ENCODE measurements around the gene SLC22A31. TPM values are rescaled to one million over a fixed set of nuclear protein-coding genes. Genes with fewer than 3 reads are reported as not detected.
A peak's percentile ranks its signal among the peaks of the same experiment; 100 is the strongest.
"Not testable (repeated sequence)": the region's sequence is repeated elsewhere in the genome, so short reads cannot be mapped to it uniquely, and the experiment has no call there.

Gene SLC22A31
- total and polyA plus RNA-seq, 2 experiments from 2014 or later = not detected

DNA sequence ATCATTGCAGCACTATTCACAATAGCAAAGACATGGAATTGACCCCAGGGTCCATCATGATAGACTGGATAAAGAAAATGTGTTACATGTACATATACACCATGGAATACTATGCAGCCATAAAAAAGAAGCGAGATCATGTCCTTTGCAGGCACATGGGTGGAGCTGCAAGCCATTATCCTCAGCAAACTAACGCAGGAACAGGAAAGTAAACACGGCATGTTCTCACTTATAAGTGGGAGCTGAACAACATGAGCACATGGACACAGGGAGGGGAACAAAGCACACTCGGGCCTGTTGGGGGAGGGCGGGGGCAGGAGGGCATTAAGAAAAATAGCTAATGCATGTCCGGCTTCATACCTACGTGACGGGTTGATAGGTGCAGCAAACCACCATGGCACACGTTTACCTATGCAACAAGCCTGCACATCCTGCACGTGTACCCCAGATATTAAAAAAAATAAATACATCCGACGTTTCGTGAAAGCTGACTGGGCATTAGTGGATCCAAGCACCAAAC is 46.1 kb upstream of the SLC22A31 start:
- no peaks in the 10 kb centered on the region for H3K4me1 ChIP-seq (ENCODE audit: insufficient read depth)
- no peaks in the 10 kb centered on the region for H3K27me3 ChIP-seq (replicated peaks; ENCODE audit: insufficient read depth)
- no peak for TF ChIP-seq EZH2phosphoT487 (IDR thresholded peaks at IDR 0.05; ENCODE audit: insufficient read depth, low read depth)
- no peak for TF ChIP-seq EZH2 (IDR thresholded peaks at IDR 0.05; ENCODE audit: insufficient read depth, poor library complexity, severe bottlenecking)
- peak overlapping the region; percentile 72 for H3K4me2 ChIP-seq (ENCODE audit: unreplicated experiment)
- H2AFZ ChIP-seq = peak overlapping the region; percentile 70
- peak overlapping the region; percentile 66 for H3K4me3 ChIP-seq
- no peaks in the 10 kb centered on the region for H3K9me2 ChIP-seq (ENCODE audit: insufficient read depth)
- no peak overlapping the region for H3K27ac ChIP-seq
- no peak for DNase-seq
- H4K20me1 ChIP-seq (ENCODE audit: insufficient read depth) = no peaks in the 10 kb centered on the region
- peaks cover 5% of the 10 kb centered on the region; the same call in 1 of the 2 replicates for H3F3A ChIP-seq (ENCODE audit: insufficient read depth)
- in situ Hi-C loops (cut with MboI) = no loop called here
- H3K9me3 ChIP-seq (ENCODE audit: low read depth) = no peaks in the 10 kb centered on the region
- H3K79me2 ChIP-seq (ENCODE audit: insufficient read depth) = peaks cover 4% of the 10 kb centered on the region; the same call in 1 of the 2 replicates
- H3K36me3 ChIP-seq (ENCODE audit: low read depth) = no peaks in the 10 kb centered on the region
- peak overlapping the region; percentile 63 for H3K9ac ChIP-seq
- WGBS, 2 experiments (ENCODE audit: low coverage in 1 of 2, low lambda C conversion rate in 2 of 2, missing lambda C conversion rate in 2 of 2) = 56 to 62% methylated on average over 12 to 13 of the region's 13 CpGs

DNA sequence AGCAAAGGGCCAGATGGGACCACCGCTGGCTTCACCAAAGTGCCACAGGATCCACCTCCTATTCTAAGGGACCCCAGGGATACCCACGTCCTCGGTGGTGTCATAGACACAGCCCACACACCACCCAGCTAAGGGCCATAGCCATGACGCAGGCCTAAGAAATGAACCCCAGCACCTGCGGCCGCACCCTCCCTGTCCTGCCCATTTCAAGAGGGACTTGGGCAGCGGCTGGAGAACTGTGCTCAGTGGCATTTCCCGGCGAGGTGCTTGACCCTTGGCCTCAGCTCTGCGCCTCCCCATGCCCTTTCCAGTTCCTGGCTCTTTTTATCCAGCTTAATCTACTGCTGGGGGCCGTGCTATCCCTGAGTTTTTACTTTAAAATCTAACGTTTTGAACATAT is 44.4 kb upstream of the SLC22A31 start:
- peaks cover 5% of the 10 kb centered on the region; the same call in 1 of the 2 replicates for H3K79me2 ChIP-seq (ENCODE audit: insufficient read depth)
- H3K4me2 ChIP-seq (ENCODE audit: unreplicated experiment) = no peak overlapping the region
- in situ Hi-C loops (cut with MboI) = no loop called here

DNA sequence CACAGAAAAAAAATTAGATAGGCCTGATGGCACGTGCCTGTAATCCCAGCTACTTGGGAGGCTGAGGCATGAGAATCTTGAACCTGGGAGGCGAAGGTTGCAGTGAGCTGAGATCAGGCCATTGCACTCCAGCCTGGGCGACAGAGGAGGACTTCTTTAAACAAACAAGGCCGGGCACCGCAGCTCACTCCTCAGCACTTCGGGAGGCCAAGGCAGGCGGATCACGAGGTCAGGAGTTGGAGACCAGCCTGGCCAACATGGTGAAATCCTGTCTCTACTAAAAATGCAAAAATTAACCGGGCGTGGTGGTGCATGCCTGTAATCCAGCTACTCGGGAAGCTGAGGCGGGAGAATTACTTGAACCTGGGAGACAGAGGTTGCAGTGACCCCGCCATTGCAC is 43.9 kb upstream of the SLC22A31 start:
- H3K27me3 ChIP-seq (replicated peaks; ENCODE audit: insufficient read depth); DNase-seq; H3K4me1 ChIP-seq (ENCODE audit: insufficient read depth); H3K79me2 ChIP-seq (ENCODE audit: insufficient read depth); H3K27ac ChIP-seq; H3K4me3 ChIP-seq; H3K9ac ChIP-seq; H3K4me2 ChIP-seq (ENCODE audit: unreplicated experiment); in situ Hi-C loops (cut with MboI); H4K20me1 ChIP-seq (ENCODE audit: insufficient read depth); H2AFZ ChIP-seq; H3K9me2 ChIP-seq (ENCODE audit: insufficient read depth); H3K36me3 ChIP-seq (ENCODE audit: low read depth); H3K9me3 ChIP-seq (ENCODE audit: low read depth): not testable (repeated sequence)
- 55 to 60% methylated on average over 13 of the region's 13 CpGs for WGBS, 2 experiments (ENCODE audit: low coverage in 1 of 2, low lambda C conversion rate in 2 of 2, missing lambda C conversion rate in 2 of 2)
- peaks cover 12% of the 10 kb centered on the region for H3F3A ChIP-seq (ENCODE audit: insufficient read depth)

More for the DNA sequence above, 44.4 kb upstream of the SLC22A31 start:
- H4K20me1 ChIP-seq (ENCODE audit: insufficient read depth) = no peaks in the 10 kb centered on the region
- H3K27ac ChIP-seq = no peak overlapping the region
- WGBS, 2 experiments (ENCODE audit: low coverage in 1 of 2, low lambda C conversion rate in 2 of 2, missing lambda C conversion rate in 2 of 2) = 61 to 68% methylated on average over 12 of the region's 12 CpGs
- H3K9me3 ChIP-seq (ENCODE audit: low read depth) = no peaks in the 10 kb centered on the region
- TF ChIP-seq EZH2 (IDR thresholded peaks at IDR 0.05; ENCODE audit: insufficient read depth, poor library complexity, severe bottlenecking) (no peak), EZH2phosphoT487 (IDR thresholded peaks at IDR 0.05; ENCODE audit: insufficient read depth, low read depth) (no peak)
- no peak overlapping the region for H3K4me3 ChIP-seq
- peaks cover 10% of the 10 kb centered on the region for H3F3A ChIP-seq (ENCODE audit: insufficient read depth)
- H3K27me3 ChIP-seq (replicated peaks; ENCODE audit: insufficient read depth) = no peaks in the 10 kb centered on the region
- no peak overlapping the region for H2AFZ ChIP-seq
- H3K9ac ChIP-seq = no peak overlapping the region
- H3K9me2 ChIP-seq (ENCODE audit: insufficient read depth) = no peaks in the 10 kb centered on the region
- no peaks in the 10 kb centered on the region for H3K4me1 ChIP-seq (ENCODE audit: insufficient read depth)
- no peak for DNase-seq
- H3K36me3 ChIP-seq (ENCODE audit: low read depth) = no peaks in the 10 kb centered on the region

DNA sequence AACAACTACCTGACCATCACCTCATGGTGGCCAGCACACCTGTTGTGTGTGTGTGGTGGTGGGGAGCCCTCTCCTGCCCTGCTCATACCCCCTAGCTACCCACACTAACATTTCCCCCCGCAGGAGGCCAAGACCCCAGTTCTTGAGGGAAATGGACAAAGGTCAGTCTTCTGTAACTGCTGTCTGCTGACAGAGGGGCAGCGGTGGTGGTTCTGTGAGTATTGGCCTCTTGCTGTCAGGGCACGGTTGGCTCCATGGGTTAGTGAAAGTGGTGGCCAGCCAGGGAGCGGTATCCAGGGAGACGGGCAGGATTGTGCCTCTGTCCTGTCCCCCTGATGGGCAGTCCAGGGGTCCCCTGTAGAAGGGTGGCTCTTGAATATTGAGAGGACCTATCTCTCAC is 43.3 kb upstream of the SLC22A31 start:
- H3K9me2 ChIP-seq (ENCODE audit: insufficient read depth) = no peaks in the 10 kb centered on the region
- DNase-seq = no peak
- H3K4me2 ChIP-seq (ENCODE audit: unreplicated experiment) = no peak overlapping the region
- H3K9me3 ChIP-seq (ENCODE audit: low read depth) = no peaks in the 10 kb centered on the region
- no peaks in the 10 kb centered on the region for H3K36me3 ChIP-seq (ENCODE audit: low read depth)
- whole genome bisulfite sequencing, 2 experiments (ENCODE audit: low coverage in 1 of 2, low lambda C conversion rate in 2 of 2, missing lambda C conversion rate in 2 of 2) = 55 to 57% methylated on average over 5 of the region's 5 CpGs
- H3K4me1 ChIP-seq (ENCODE audit: insufficient read depth) = no peaks in the 10 kb centered on the region
- H4K20me1 ChIP-seq (ENCODE audit: insufficient read depth) = no peaks in the 10 kb centered on the region
- in situ Hi-C loops (cut with MboI) = no loop called here
- peaks cover 5% of the 10 kb centered on the region; the same call in 1 of the 2 replicates for H3K79me2 ChIP-seq (ENCODE audit: insufficient read depth)
- H3K9ac ChIP-seq = no peak overlapping the region
- no peak overlapping the region for H2AFZ ChIP-seq
- no peak overlapping the region for H3K4me3 ChIP-seq
- no peak overlapping the region for H3K27ac ChIP-seq
- no peaks in the 10 kb centered on the region for H3K27me3 ChIP-seq (replicated peaks; ENCODE audit: insufficient read depth)
- peaks cover 12% of the 10 kb centered on the region for H3F3A ChIP-seq (ENCODE audit: insufficient read depth)
- TF ChIP-seq EZH2phosphoT487 (IDR thresholded peaks at IDR 0.05; ENCODE audit: insufficient read depth, low read depth) = no peak
- TF ChIP-seq EZH2 (IDR thresholded peaks at IDR 0.05; ENCODE audit: insufficient read depth, poor library complexity, severe bottlenecking) = no peak

DNA sequence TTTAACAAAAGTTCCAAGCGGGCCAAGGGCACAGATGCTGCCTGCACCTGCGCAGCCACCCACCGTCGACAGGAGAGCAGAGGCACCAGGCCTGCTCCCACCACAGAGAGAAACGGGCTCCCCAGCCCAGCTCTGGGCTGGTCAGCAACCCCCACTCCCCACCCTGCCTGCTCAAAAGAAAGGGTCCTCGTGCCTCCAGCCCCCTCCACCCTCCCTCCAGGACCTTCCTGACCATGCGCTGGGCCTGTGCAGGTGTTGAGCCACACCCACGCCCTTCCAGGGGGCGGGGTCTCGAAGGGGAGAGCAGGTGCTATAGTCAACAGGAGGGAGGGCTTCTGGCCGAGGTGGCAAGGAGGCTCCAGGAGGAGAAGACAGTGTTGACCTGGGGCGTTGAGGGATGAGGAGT is 42.5 kb upstream of the SLC22A31 start:
- Histone ChIP-seq H3F3A (ENCODE audit: insufficient read depth) (peaks cover 12% of the 10 kb centered on the region), H4K20me1 (ENCODE audit: insufficient read depth) (no peaks in the 10 kb centered on the region), H3K79me2 (ENCODE audit: insufficient read depth) (peaks cover 5% of the 10 kb centered on the region; the same call in 1 of the 2 replicates), H3K27ac (no peak overlapping the region), H3K9me2 (ENCODE audit: insufficient read depth) (no peaks in the 10 kb centered on the region), H3K27me3 (replicated peaks; ENCODE audit: insufficient read depth) (no peaks in the 10 kb centered on the region), H3K4me1 (ENCODE audit: insufficient read depth) (no peaks in the 10 kb centered on the region), H3K36me3 (ENCODE audit: low read depth) (no peaks in the 10 kb centered on the region), H3K4me3 (no peak overlapping the region), H2AFZ (no peak overlapping the region), H3K9me3 (ENCODE audit: low read depth) (no peaks in the 10 kb centered on the region), H3K4me2 (ENCODE audit: unreplicated experiment) (no peak overlapping the region), H3K9ac (no peak overlapping the region)
- DNase-seq = no peak
- in situ Hi-C loops (cut with MboI) = no loop called here
- TF ChIP-seq EZH2phosphoT487 (IDR thresholded peaks at IDR 0.05; ENCODE audit: insufficient read depth, low read depth) = no peak
- no peak for TF ChIP-seq EZH2 (IDR thresholded peaks at IDR 0.05; ENCODE audit: insufficient read depth, poor library complexity, severe bottlenecking)
- 55 to 57% methylated on average over 11 to 12 of the region's 12 CpGs for WGBS, 2 experiments (ENCODE audit: low coverage in 1 of 2, low lambda C conversion rate in 2 of 2, missing lambda C conversion rate in 2 of 2)

Data from GM23248 (cell line).